Stimulated activated CD4-positive, alpha-beta T cell treated with anti-CD3 and anti-CD28 coated beads, TNF-alpha, amount 100 ng/mL, for 48 hours (primary cell): Measurements from ENCODE around the gene RHBDF2.
"Not testable (repeated sequence)": the region's sequence is repeated elsewhere in the genome, so short reads cannot be mapped to it uniquely, and the experiment has no call there.

Experiments
- DNase-seq, 3 donors: peaks; one replicate each; pipeline ENCODE4 v3.0.0-alpha.2; 2020; ENCODE audit warnings: low read depth in 3 of 3

The RHBDF2 gene

GRCh38 chr17:76524598-76525512, 23.6 kb upstream of the RHBDF2 start:
- no peak for DNase-seq

DNA sequence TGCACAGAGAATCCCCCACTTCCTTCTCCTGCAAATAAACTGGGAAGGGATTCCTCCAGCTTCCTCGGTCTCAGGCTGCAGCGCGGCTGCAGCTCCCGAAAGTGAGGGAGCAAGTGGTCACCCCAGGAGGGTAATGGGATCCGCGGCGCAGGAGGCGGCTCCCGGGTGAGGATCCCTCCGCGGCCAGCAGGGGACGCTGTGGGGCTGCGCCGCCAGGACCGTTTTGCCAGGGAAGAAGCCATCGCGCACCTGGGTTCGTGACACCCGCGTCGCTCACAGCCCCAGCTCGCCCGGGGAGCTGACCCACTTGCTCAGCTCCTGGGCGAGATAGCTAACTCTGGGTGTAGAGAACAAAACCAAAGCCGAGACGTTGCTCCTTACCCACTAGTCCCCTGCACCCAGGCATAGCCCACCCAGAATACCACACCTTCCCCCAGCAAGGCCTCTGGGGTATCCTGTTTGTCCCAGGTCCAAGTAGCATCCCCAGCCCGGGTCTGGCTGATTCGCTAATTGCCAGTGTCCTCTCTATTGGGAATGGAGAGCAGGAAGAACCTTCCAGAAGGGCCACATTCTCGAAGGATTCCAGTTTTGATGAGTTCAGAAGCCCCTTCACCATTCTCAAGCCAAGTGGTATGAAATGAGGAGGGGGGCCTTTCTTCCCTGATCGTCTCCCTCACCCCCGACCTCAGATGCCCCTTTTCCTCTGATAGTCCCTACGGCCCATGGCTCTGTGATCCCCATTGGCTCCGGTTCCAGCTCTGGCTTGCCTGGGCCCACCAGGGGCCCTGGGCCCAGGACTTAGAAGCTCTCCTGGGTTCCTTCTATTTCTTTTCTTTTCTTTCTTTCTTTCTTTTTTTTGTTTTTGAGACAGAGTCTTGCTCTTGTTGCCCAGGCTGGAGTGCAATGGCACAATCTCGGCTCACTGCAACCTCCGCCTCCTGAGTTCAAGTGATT, 22.1 kb upstream of the RHBDF2 start:
- DNase-seq: peak; percentile 60 to 75 (median 73)

- DNase-seq: not testable (repeated sequence)
Observed at GRCh38 chr17:76521683-76522082, 20.5 kb upstream of the RHBDF2 start.

GRCh38 chr17:76521262-76521661, 20.0 kb upstream of the RHBDF2 start:
- no peak for DNase-seq

DNA sequence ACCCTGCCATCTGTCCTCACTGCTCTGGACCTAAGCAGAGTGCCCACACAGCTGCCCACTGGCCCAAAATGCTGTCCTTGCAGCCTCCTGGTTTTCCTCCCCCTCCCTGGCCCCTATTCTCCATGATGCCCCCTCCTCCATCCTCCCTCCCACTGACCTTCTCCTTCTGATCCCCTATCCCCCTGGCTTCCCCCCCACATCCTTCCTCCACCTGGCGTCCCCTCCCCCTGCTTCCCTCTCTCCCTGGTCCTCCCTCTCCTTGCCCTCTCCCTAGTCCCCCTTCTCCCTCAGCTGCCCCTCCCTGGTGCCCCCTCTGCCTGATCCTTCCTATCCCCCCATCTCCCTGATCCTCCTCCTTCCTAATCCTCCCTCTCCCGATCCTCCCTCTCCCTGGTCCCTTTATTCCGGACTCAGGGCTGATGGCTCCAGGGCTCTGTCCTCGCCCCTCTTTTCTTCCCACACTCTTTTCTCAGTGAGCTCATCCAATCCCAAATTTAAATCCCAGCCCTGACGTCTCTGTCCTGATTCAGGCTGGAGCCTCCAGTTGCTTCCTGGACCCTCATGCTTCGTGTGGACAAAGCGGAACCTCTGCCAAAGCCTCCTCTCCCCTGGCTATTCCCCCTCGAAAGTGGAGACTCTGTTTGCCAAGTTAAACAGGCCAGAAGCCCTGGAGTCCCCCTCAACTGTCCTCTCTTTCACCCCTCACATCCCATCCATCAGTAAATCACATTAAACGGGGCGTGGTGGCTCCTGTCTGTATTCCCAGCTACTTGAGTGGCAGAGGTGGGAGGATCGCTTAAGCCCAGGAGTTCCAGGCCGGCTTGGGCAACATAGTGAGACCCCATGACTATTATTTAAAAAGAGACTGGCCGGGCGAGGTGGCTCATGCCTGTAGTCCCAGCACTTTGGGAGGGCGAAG, 18.1 kb upstream of the RHBDF2 start:
- no peak for DNase-seq

GRCh38 chr17:76517638-76518038, 16.4 kb upstream of the RHBDF2 start:
- DNase-seq: no peak

DNA sequence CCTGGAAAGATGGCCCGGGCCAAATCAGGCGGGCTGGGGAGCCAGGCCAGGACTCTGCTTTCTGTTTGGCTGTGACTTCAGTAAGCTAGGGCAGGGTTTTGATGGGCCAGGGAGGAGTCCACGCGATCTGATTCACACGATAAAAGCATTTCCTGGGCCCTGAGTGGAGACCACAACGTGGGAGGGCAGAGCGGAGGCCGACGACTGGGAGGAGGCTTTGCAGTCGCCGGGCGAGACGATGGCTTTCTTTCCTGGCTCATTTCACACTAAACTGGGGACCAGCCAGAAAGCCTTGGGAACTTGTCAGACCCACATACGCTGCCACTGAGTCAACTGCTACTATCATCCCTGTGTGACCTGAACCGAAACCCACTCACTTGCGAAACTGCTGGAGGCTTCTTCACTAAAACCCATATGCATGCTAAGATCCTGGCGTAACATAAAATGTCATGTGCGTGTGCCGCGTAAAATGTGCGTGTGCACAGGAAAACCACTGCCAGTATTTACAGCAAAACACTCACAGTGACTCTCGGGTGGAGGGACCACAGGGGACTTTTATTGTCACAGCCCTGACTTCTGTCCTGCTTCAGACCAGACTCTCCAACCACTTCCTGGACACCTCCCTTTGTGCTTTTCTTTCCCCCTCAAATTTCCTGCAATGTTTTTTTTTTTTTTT, 14.2 kb upstream of the RHBDF2 start:
- DNase-seq: peak; percentile 66 to 78 (median 78)

GRCh38 chr17:76514355-76514754, 13.1 kb upstream of the RHBDF2 start:
- not testable (repeated sequence) for DNase-seq

DNA sequence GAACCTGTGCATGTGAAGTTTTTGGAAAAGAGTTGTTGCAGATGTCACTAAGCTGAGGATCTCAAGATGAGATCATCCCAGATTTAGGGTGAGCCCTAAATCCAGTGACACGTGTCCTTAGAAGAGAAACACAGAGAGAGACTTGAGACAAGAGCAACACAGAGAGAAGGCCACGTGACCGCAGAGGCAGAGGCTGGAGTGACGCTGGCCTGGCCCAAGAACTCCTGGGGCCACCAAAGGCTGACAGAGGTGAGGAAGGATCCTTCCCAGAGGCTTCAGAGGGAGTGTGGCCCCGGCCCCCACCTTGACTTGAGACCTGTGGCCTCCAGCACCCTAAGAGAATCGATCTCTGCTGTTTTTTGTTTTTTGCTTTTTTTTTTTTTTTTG, 12.1 kb upstream of the RHBDF2 start:
- no peak for DNase-seq

GRCh38 chr17:76512366-76513305, 11.4 kb upstream of the RHBDF2 start:
- DNase-seq: no peak

GRCh38 chr17:76511668-76512365, 10.6 kb upstream of the RHBDF2 start:
- DNase-seq: no peak

DNA sequence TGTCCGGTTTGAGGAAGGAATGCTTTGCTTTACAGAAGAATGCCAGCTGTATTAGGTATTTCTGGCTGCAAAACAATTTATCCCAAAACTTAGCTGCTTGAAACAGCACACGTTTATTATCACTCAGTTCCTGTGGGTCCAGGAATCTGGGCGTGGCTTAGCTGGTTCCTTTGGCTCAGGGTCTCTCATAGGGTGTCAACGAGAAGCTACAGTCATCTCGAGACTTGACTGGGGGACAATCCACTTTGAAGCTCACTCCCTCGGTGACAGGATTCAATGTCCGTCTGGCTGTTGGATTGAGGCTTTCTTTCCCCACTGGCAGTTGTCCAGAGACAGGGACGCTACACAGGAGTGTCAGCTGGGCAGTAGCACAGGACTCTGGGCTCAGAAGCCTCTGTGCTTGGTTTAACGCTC, 9.6 kb upstream of the RHBDF2 start:
- no peak for DNase-seq

GRCh38 chr17:76508472-76509063, 7.3 kb upstream of the RHBDF2 start:
- DNase-seq: not testable (repeated sequence)

- DNase-seq: peak; percentile 75 to 78 (median 78)
Observed at GRCh38 chr17:76506408-76507345, 5.5 kb upstream of the RHBDF2 start.

DNA sequence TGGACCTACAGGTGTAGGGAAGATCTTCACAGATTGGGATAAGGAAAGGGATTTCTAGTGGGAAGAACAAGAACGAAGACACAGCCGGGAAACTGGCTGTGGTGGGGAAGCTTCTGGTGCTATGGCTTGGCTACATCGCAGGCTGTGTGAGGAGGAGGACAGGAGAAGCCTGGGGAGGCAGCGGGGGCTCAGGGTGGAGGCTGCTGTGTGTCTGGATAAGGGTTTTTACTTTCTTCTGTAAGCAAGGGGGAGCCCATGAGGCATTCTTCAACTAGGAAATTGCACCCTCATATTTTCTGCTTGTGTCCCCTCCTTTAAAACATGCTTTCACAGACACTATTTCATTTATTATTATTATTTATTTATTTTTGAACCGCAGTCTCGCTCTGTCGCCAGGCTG, 2.9 kb upstream of the RHBDF2 start:
- DNase-seq: no peak

DNA sequence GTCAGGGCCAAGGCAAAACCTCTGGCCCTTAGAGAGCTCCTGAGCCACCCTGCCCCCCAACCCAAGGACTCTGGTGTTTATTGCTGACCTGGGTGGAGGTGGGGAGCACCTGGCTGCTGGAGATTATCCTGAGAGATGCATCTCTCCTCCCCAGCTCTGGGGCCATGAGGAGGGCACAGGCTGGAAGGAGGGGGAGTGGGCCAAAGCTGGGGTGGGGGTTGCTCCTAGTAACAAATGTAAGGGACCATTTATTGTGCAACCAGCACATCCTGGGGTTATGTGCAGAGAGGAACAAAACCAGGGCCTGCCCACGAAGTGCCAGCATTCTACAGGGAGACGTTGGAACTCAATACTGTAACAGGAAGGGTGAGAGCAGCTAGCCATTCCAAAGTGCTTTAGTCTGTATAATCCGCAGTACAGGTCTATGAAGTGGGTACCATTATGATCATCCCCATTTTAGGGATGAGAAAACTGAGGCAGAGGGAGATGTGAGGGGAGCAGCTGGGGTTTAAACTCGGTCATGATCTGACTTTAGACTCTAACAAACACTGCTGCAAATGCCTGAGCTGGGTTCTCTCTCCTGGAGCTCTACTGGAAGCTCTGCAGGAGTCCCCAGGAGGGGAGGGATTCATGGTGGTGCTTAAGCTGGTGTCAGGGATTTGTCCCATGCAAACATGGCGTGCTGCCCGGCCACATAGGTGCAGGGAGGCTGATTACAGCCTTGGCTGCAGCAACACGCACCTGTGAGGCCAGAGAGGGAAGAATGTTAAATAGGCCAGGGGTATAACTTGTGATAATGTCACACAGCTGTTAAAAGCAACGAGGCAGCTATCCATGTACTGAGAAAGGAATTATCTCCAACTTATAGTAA, 1.4 kb upstream of the RHBDF2 start:
- no peak for DNase-seq
